ENCODE data around the gene DNAJC7. TPM values are rescaled to one million over a fixed set of nuclear protein-coding genes. Genes with fewer than 3 reads are reported as not detected.

DNAJC7 gene
- total RNA-seq, 1 donor from 2014 or later = 91.3 TPM

DNA sequence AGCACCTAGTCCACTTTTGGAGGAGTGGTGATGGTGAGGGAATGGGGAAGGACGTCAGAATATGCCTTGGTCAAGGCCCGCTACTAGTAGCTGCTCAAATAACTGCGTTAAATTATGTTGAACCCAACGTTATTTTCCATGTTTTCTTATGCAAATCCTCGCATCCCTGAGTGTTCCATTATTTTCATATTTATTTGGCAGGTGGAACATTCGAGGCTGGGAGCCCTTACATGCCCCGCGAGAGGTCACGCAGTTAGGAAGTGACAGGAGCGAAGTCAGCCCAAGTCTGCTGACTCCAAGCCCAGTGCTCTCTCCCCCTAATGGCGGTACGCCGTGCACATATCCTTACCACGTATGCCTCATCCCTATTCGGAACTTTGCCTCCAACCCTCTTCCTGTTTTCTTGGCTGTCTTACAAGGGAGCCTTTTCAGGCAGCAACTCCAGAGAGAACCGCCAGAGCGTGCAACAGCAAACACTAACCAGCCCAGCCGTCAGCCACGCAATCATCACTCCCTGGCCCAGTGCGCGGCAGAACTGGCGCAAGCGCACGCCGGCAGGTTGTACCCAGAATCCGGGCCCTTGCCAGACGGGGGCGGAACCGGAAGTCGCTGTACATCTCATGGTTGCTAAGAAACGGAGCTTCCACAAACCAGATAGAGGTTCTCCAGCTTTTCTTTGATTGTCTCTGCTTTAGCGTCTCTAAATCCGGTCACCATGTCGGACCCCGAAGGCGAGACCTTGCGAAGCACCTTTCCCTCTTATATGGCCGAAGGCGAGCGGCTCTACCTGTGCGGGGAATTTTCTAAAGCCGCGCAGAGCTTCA is 87.0 kb downstream of the DNAJC7 start, which contains the start of gene ODAD4:
TSS of gene ODAD4 (plus strand) at position 609 of the 824 bp plus-strand sequence. CDS start at position 716, 107 bp downstream.
- DNase-seq (ENCODE audit: low spot score in 2 of 2) (peak; percentile 73 to 91), FAIRE-seq (no peak)

DNA sequence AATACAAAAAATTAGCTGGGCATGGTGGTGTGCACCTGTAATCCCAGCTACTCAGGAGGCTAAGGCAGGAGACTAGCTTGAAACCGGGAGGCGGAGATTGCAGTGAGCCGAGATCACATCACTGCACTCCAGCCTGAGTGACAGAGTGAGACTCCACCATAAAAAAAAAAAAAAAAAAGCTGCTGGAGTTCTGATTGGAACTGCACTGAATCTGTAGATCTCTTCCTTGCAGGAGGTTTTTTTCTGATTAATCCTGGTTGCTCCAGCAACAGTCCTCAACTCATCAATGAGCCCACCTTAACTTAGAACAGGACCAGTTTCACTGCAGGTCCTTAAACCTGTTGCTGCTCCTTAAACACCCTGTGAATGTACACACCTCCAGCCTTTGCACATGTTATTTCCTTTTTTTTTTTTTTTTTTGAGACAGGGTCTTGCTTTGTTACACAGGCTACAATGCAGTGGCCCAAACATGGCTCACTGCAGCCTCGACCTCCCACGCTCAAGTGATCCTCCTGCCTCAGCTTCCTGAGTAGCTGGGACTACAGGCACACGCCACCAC is 88.5 kb downstream of the DNAJC7 start:
- FAIRE-seq = no peak

More for the DNA sequence above, 88.5 kb downstream of the DNAJC7 start:
- no peak for DNase-seq (ENCODE audit: low spot score in 2 of 2)

Other genes starting within 250 kb of the DNAJC7 start
- 33.8 TPM for gene JUP, start 230.7 kb downstream of the DNAJC7 start, total RNA-seq
- 10.2 TPM for gene P3H4, start 205.5 kb downstream of the DNAJC7 start, total RNA-seq
- gene FKBP10, start 204.4 kb downstream of the DNAJC7 start, total RNA-seq = 9.0 TPM
- gene NT5C3B, start 181.2 kb downstream of the DNAJC7 start, total RNA-seq = 131 TPM
- gene KLHL10, start 179.6 kb downstream of the DNAJC7 start, total RNA-seq = under 0.01 TPM
- gene KLHL11, start 152.0 kb downstream of the DNAJC7 start, total RNA-seq = 70.1 TPM
- 140 TPM for gene ACLY, start 98.5 kb downstream of the DNAJC7 start, total RNA-seq
- gene ODAD4, start 86.8 kb downstream of the DNAJC7 start, total RNA-seq = 3.3 TPM
- 50.5 TPM for gene CNP, start 50.6 kb downstream of the DNAJC7 start, total RNA-seq
- gene NKIRAS2, start 2.7 kb upstream of the DNAJC7 start, total RNA-seq = 31.4 TPM
- gene C17orf113, start 33.2 kb upstream of the DNAJC7 start, total RNA-seq = 3.7 TPM
- gene ZNF385C, start 81.0 kb upstream of the DNAJC7 start, total RNA-seq = 0.41 TPM
- 0.82 TPM for gene DHX58, start 95.3 kb upstream of the DNAJC7 start, total RNA-seq
- 10.2 TPM for gene KAT2A, start 103.9 kb upstream of the DNAJC7 start, total RNA-seq
- under 0.01 TPM for gene HSPB9, start 105.4 kb upstream of the DNAJC7 start, total RNA-seq
- 39.1 TPM for gene RAB5C, start 137.6 kb upstream of the DNAJC7 start, total RNA-seq
- 0.41 TPM for gene KCNH4, start 163.7 kb upstream of the DNAJC7 start, total RNA-seq
- 0.41 TPM for gene HCRT, start 168.0 kb upstream of the DNAJC7 start, total RNA-seq
- gene GHDC, start 177.1 kb upstream of the DNAJC7 start, total RNA-seq = 6.9 TPM